Measurements from ENCODE around the gene WASF2.

DNA sequence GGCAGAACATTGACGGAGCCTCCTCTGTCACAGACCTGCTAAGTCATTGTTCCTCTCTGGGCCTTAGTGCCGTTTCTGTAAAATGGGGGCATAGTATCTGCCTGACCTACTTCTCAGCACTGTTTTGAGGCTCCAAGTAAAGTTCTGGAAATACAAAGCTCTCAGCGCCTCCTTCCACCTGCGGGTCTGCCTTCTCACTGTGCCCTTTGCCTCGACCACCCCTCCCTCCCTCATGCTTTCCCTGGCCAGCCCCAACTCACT is 15.4 kb upstream of the WASF2 start:
- TF ChIP-seq, protein P1, sequence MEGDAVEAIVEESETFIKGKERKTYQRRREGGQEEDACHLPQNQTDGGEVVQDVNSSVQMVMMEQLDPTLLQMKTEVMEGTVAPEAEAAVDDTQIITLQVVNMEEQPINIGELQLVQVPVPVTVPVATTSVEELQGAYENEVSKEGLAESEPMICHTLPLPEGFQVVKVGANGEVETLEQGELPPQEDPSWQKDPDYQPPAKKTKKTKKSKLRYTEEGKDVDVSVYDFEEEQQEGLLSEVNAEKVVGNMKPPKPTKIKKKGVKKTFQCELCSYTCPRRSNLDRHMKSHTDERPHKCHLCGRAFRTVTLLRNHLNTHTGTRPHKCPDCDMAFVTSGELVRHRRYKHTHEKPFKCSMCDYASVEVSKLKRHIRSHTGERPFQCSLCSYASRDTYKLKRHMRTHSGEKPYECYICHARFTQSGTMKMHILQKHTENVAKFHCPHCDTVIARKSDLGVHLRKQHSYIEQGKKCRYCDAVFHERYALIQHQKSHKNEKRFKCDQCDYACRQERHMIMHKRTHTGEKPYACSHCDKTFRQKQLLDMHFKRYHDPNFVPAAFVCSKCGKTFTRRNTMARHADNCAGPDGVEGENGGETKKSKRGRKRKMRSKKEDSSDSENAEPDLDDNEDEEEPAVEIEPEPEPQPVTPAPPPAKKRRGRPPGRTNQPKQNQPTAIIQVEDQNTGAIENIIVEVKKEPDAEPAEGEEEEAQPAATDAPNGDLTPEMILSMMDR (IDR thresholded peaks at IDR 0.05) = no peak
- TF ChIP-seq ZFX (IDR thresholded peaks at IDR 0.05; ENCODE audit: borderline replicate concordance) = no peak
